GM12878 (cell line): Measurements from ENCODE around the gene KIDINS220. TPM values are rescaled to one million over a fixed set of nuclear protein-coding genes. Genes with fewer than 3 reads are reported as not detected.

Experiments used
- ATAC-seq: fragments of 200-7000 bp; cut with Tn5 transposase; 3 replicates; pipeline ENCODE4 v1.9.1; 2020; ENCODE audit warnings: mild to moderate bottlenecking, moderate library complexity
- BruUV-seq: library from RNA; stranded (reverse); fragments of 400-500 nt; replicated peaks from 2 replicates; lab custom pipeline; 2021; lab: Mats Ljungman, UMichigan
- CTCF ChIA-PET: fragments of 300-600 bp; sonication (Branson Sonifier 250); formaldehyde crosslinking; extraction: SDS; loops from one replicate; lab custom pipeline; 2021; ENCODE audit warnings: inconsistent platforms; lab: Yijun Ruan, JAX
- POLR2A ChIA-PET: fragments of 350-600 bp; formaldehyde crosslinking; extraction: SDS; loops from one replicate; lab custom pipeline; 2021; ENCODE audit warnings: inconsistent platforms; lab: Charles Lee
- RAD21 ChIA-PET: fragments of 300-600 bp; sonication (Branson Sonifier 250); formaldehyde crosslinking; loops from one replicate; lab custom pipeline; 2023; ENCODE audit warnings: antibody characterized with exemption; ENCODE audit not compliant: unreplicated experiment; lab: Charles Lee
- SMC1A ChIA-PET: fragments of 300-600 bp; sonication (Branson Sonifier 250); formaldehyde crosslinking; loops from one replicate; lab custom pipeline; 2023; ENCODE audit not compliant: unreplicated experiment, uncharacterized antibody; lab: Charles Lee
- DNase-seq: peaks from one replicate; pipeline ENCODE4 v3.0.0-alpha.2; 2011; ENCODE audit warnings: low read depth, low spot score
- FAIRE-seq: peaks from 3 replicates; lab custom pipeline; 2011; peaks lifted over from hg19 to GRCh38; lab: Jason Lieb, UNC
- H2AFZ ChIP-seq: 2 replicates; pipeline ENCODE4 v1.6.0; 2011; ENCODE audit warnings: low read depth, low read length, control low read depth; ENCODE audit not compliant: control insufficient read depth
- H3K27ac ChIP-seq: 2 replicates; pipeline ENCODE4 v1.5.1; 2011; ENCODE audit warnings: control low read depth; ENCODE audit not compliant: control insufficient read depth, insufficient read depth
- H3K27me3 ChIP-seq, 2 experiments: replicated peaks in 1 of 2; 2 replicates each; pipeline versions ENCODE4 v1.6.0 to v1.6.1; 2011; ENCODE audit warnings: low read length in 1 of 2; ENCODE audit not compliant: control insufficient read depth in 2 of 2, insufficient read depth in 2 of 2
- H3K36me3 ChIP-seq, 2 experiments: 2 replicates each; pipeline ENCODE4 v1.5.1; 2011; ENCODE audit warnings: low read length in 1 of 2; ENCODE audit not compliant: control insufficient read depth in 2 of 2, insufficient read depth in 2 of 2
- H3K4me1 ChIP-seq: 2 replicates; pipeline ENCODE4 v1.6.1; 2011; ENCODE audit warnings: mild to moderate bottlenecking, low read length, moderate library complexity, mixed read lengths; ENCODE audit not compliant: control insufficient read depth, insufficient read depth
- H3K4me2 ChIP-seq: 2 replicates; pipeline ENCODE4 v1.6.0; 2011; ENCODE audit warnings: control low read depth; ENCODE audit not compliant: control insufficient read depth, insufficient read depth
- H3K4me3 ChIP-seq: fragments of 200-600 bp; sonication (generic); 2 replicates; pipeline ENCODE4 v1.5.1; 2016
- H3K79me2 ChIP-seq: 2 replicates; pipeline ENCODE4 v1.6.0; 2011; ENCODE audit warnings: low read length; ENCODE audit not compliant: control insufficient read depth, insufficient read depth
- H3K9ac ChIP-seq: 2 replicates; pipeline ENCODE4 v1.8.0; 2011; ENCODE audit warnings: low read length, control low read depth, mixed read lengths; ENCODE audit not compliant: control insufficient read depth, insufficient read depth
- H3K9me3 ChIP-seq: replicated peaks from 3 replicates; pipeline ENCODE4 v1.5.1; 2011; ENCODE audit warnings: mild to moderate bottlenecking, low read length; ENCODE audit not compliant: control insufficient read depth, insufficient read depth
- H4K20me1 ChIP-seq: 2 replicates; pipeline ENCODE4 v1.6.0; 2011; ENCODE audit not compliant: control insufficient read depth, insufficient read depth
- IRF5 ChIP-seq: fragments of 450-650 bp; IDR thresholded peaks from 2 replicates; pipeline ENCODE4 v1.6.1; 2017; ENCODE audit warnings: borderline replicate concordance
- SMC3 ChIP-seq: IDR thresholded peaks from 2 replicates; pipeline ENCODE4 v1.6.1; 2011; ENCODE audit warnings: low read length, improper control_type of control experiment, borderline replicate concordance
- WGBS: methylation state at CpG from one replicate; pipeline ENCODE4 v1.1.6; 2016; ENCODE audit warnings: low lambda C conversion rate; ENCODE audit not compliant: insufficient replicate concordance, insufficient coverage; ENCODE audit errors: missing lambda C conversion rate; 5-methylcytosine and 5-hydroxymethylcytosine counted together
- in situ Hi-C: fragments of 300-500 bp; cut with MboI; formaldehyde crosslinking; loops from 9 replicates; pipeline ENCODE4 v1.14.3; 2018; ENCODE audit warnings: mixed read lengths
- intact Hi-C: fragments of 100-400 bp; cut with micrococcal nuclease; formaldehyde crosslinking; loops from one replicate; pipeline ENCODE4 v1.14.2; 2022; ENCODE audit not compliant: unreplicated experiment
- polyA plus RNA-seq, 11 experiments: library from polyadenylated mRNA; depleted of rRNA in 4 of 11; unstranded in 6 of 11; stranded (reverse) in 5 of 11; fragments of >200 nt; fragmentation: Nextera tagmentation in 4 of 11; fragmentation: Illumina TruSeq in 1 of 11; extraction: Ambion mirVana in 4 of 11; extraction: Trizol in 1 of 11; gene quantifications; 1 replicate in 1 of 11; 2 replicates in 10 of 11; pipeline versions ENCODE4 v1.2.1 to v1.2.3, GENCODE V29; 2011 to 2016; ENCODE audit warnings: inconsistent platforms in 2 of 11, missing spikeins in 2 of 11, low read depth in 1 of 11
- total RNA-seq, 4 experiments: library from RNA; depleted of rRNA in 3 of 4; stranded (reverse); fragments of >200 nt in 3 of 4; fragmentation: Illumina TruSeq in 1 of 4; extraction: Trizol in 1 of 4; gene quantifications; 2 replicates each; pipeline versions ENCODE4 v1.2.1 to v1.2.3, GENCODE V29; 2013 to 2021

KIDINS220 gene
- total and polyA plus RNA-seq, 10 of the 15 experiments (the other 5 are each of a cell fraction or from before 2014, with no cell fraction given): 6.0 to 31.2 (median 16.0) TPM

- intact Hi-C loops: no loop called here
- Histone ChIP-seq H2AFZ (peak overlapping the region; percentile 57; the same call in 1 of the 2 replicates), H3K36me3 (no peaks in the 10 kb centered on the region), H3K27me3 (peaks cover 0 to 13% of the 10 kb centered on the region in 2 experiments; a peak in 2 of 4 replicates), H3K79me2 (peaks cover 19% of the 10 kb centered on the region), H3K4me1 (peaks cover 23% of the 10 kb centered on the region), H3K4me2 (peak overlapping the region; percentile 72), H3K27ac (peak overlapping the region; percentile 55), H4K20me1 (no peaks in the 10 kb centered on the region), H3K4me3 (peak overlapping the region; percentile 61; the same call in 1 of the 2 replicates), H3K9ac (peak overlapping the region; percentile 60; the same call in 1 of the 2 replicates), H3K9me3 (peaks cover 16% of the 10 kb centered on the region; the same call in 2 of the 3 replicates)
- RAD21 ChIA-PET: interaction anchor here (1.0 to 5.2 kb wide), 21 partner anchors 10 to 1476 kb away, joined by 3 to 103 read pairs (median 24); no protein-coding TSS in a partner anchor
- no peak for FAIRE-seq
- DNase-seq: no peak
- in situ Hi-C loops: no loop called here
- no peak for TF ChIP-seq SMC3
- TF ChIP-seq IRF5: no peak
- SMC1A ChIA-PET: interaction anchor here (0.8 to 4.8 kb wide), 15 partner anchors 26 to 1251 kb away, joined by 3 to 57 read pairs (median 8); no protein-coding TSS in a partner anchor
- POLR2A ChIA-PET: interaction anchor here (1.2 to 6.7 kb wide), 9 partner anchors 27 to 201 kb away, joined by 3 to 98 read pairs (median 34); no protein-coding TSS in a partner anchor
- WGBS: 32% methylated on average over 8 of the region's 8 CpGs
- CTCF ChIA-PET: interaction anchor here (1.0 to 4.4 kb wide), 4 partner anchors 48 to 195 kb away, joined by 3 to 24 read pairs (median 9); no protein-coding TSS in a partner anchor
- ATAC-seq: no peak
- no TSS peak for BruUV-seq
These were observed 157.9 kb downstream of the KIDINS220 start for GRCh38 chr2:8679567-8679826.

Other genes starting within 250 kb of the KIDINS220 start
- 62.6 and 69.8 TPM in 2 replicates for gene ID2, start 155.6 kb downstream of the KIDINS220 start, total RNA-seq (2014; rRNA removed)
- gene ID2, start 155.6 kb downstream of the KIDINS220 start, total RNA-seq (2014; rRNA removed; fragmentation: Illumina TruSeq; extraction: Trizol): 37.8 and 40.4 TPM in 2 replicates
- 36.6 and 39.0 TPM in 2 replicates for gene ID2, start 155.6 kb downstream of the KIDINS220 start, total RNA-seq (2021)
- 388 and 613 TPM in 2 replicates for gene ID2, start 155.6 kb downstream of the KIDINS220 start, polyA plus RNA-seq (2011; rRNA removed)
- 32.4 and 44.6 TPM in 2 replicates for gene ID2, start 155.6 kb downstream of the KIDINS220 start, polyA plus RNA-seq (2014; fragmentation: Illumina TruSeq; extraction: Trizol)
- 10 to 100 TPM; 77.3 to 82.5 TPM for gene ID2, start 155.6 kb downstream of the KIDINS220 start, polyA plus RNA-seq (2014; fragmentation: Nextera tagmentation; extraction: Ambion mirVana)
- 116 and 162 TPM in 2 replicates for gene ID2, start 155.6 kb downstream of the KIDINS220 start, polyA plus RNA-seq (2014; rRNA removed)
- gene ID2, start 155.6 kb downstream of the KIDINS220 start, polyA plus RNA-seq (2016; fragmentation: Nextera tagmentation; extraction: Ambion mirVana): 10 to 100 TPM; 69.1 to 81.6 TPM
- gene MBOAT2, start 166.1 kb upstream of the KIDINS220 start, total RNA-seq (2014; rRNA removed): 1.2 and 1.6 TPM in 2 replicates
- gene MBOAT2, start 166.1 kb upstream of the KIDINS220 start, total RNA-seq (2014; rRNA removed; fragmentation: Illumina TruSeq; extraction: Trizol): 1.8 TPM in 2 replicates
- gene MBOAT2, start 166.1 kb upstream of the KIDINS220 start, total RNA-seq (2021): 1.5 and 2.1 TPM in 2 replicates
- gene MBOAT2, start 166.1 kb upstream of the KIDINS220 start, polyA plus RNA-seq (2011; rRNA removed): 40.6 and 48.2 TPM in 2 replicates
- gene MBOAT2, start 166.1 kb upstream of the KIDINS220 start, polyA plus RNA-seq (2014; fragmentation: Illumina TruSeq; extraction: Trizol): 1.9 and 3.3 TPM in 2 replicates
- 1 to 10 TPM in 1 of 2 experiments, under 1 TPM in 1; 0.08 to 1.3 TPM for gene MBOAT2, start 166.1 kb upstream of the KIDINS220 start, polyA plus RNA-seq (2014; fragmentation: Nextera tagmentation; extraction: Ambion mirVana)
- gene MBOAT2, start 166.1 kb upstream of the KIDINS220 start, polyA plus RNA-seq (2014; rRNA removed): 2.0 and 2.6 TPM in 2 replicates
- gene MBOAT2, start 166.1 kb upstream of the KIDINS220 start, polyA plus RNA-seq (2016; fragmentation: Nextera tagmentation; extraction: Ambion mirVana): 1 to 10 TPM; 1.2 to 1.7 TPM